Hematopoietic multipotent progenitor cell (in vitro differentiated cells): ENCODE measurements around the gene SLC6A1. TPM values are rescaled to one million over a fixed set of nuclear protein-coding genes. Genes with fewer than 3 reads are reported as not detected.

Experiments used
- DNase-seq, 3 donors: peaks; one replicate each; pipeline ENCODE4 v3.0.0-alpha.2; 2011 to 2015; ENCODE audit warnings: low read depth in 2 of 3, low spot score in 2 of 3
- total RNA-seq: library from RNA; depleted of rRNA; stranded (reverse); fragments of >200 nt; gene quantifications from one replicate; pipeline ENCODE4 v1.2.3, GENCODE V29; 2012

Gene SLC6A1
- total RNA-seq, 1 donor = under 0.01 TPM

- DNase-seq = no peak
Observed at GRCh38 chr3:11014752-11015151, 22.2 kb downstream of the SLC6A1 start.

- no peak for DNase-seq
Observed at GRCh38 chr3:11015369-11015768, 22.8 kb downstream of the SLC6A1 start.

- DNase-seq = no peak
Observed at GRCh38 chr3:11016727-11017126, 24.2 kb downstream of the SLC6A1 start.

GRCh38 chr3:11019116-11019819 is 26.7 kb downstream of the SLC6A1 start:
- DNase-seq = no peak

GRCh38 chr3:11020764-11021163 is 28.2 kb downstream of the SLC6A1 start:
- no peak for DNase-seq

- DNase-seq = no peak
Observed at GRCh38 chr3:11021611-11022011, 29.1 kb downstream of the SLC6A1 start.

GRCh38 chr3:11022115-11022514 is 29.6 kb downstream of the SLC6A1 start:
- no peak for DNase-seq

- DNase-seq = no peak
Observed at GRCh38 chr3:11024181-11024580, 31.6 kb downstream of the SLC6A1 start.

- no peak for DNase-seq
Observed at GRCh38 chr3:11029948-11030347, 37.4 kb downstream of the SLC6A1 start.

- no peak for DNase-seq
Observed at GRCh38 chr3:11033871-11034270, 41.3 kb downstream of the SLC6A1 start.

- no peak for DNase-seq
Observed at GRCh38 chr3:11034309-11034985, 41.9 kb downstream of the SLC6A1 start.

- no peak for DNase-seq
Observed at GRCh38 chr3:11035757-11036505, 43.4 kb downstream of the SLC6A1 start.

GRCh38 chr3:11037241-11037873 is 44.8 kb downstream of the SLC6A1 start:
- no peak for DNase-seq

GRCh38 chr3:11037976-11038375 is 45.4 kb downstream of the SLC6A1 start:
- DNase-seq = no peak

GRCh38 chr3:11045536-11045935 is 53.0 kb downstream of the SLC6A1 start:
- DNase-seq = no peak

- DNase-seq = no peak
Observed at GRCh38 chr3:11047500-11047899, 55.0 kb downstream of the SLC6A1 start.

GRCh38 chr3:11050666-11051323 is 58.2 kb downstream of the SLC6A1 start:
- DNase-seq = no peak

- DNase-seq = no peak
Observed at GRCh38 chr3:11053926-11054503, 61.5 kb downstream of the SLC6A1 start.

GRCh38 chr3:11054739-11055438 is 62.3 kb downstream of the SLC6A1 start:
- no peak for DNase-seq

- no peak for DNase-seq
Observed at GRCh38 chr3:11055496-11055895, 62.9 kb downstream of the SLC6A1 start.
